Measurements from ENCODE around the gene PRELID2. TPM values are rescaled to one million over a fixed set of nuclear protein-coding genes. Genes with fewer than 3 reads are reported as not detected.

The PRELID2 gene
- total RNA-seq, 1 experiment from 2014 or later, result 4.1 TPM

- no peaks in the 10 kb centered on the region for H3K36me3 ChIP-seq (replicated peaks; ENCODE audit: control insufficient read depth, insufficient read depth, low read length)
- no peak for DNase-seq
- H3K4me3 ChIP-seq (ENCODE audit: insufficient read depth, low read depth, low read length), result no peak overlapping the region
- no peaks in the 10 kb centered on the region for H3K27me3 ChIP-seq (ENCODE audit: control insufficient read depth, insufficient read depth, low read length)
Observed at GRCh38 chr5:145712245-145712644, 122.9 kb downstream of the PRELID2 start.

DNA sequence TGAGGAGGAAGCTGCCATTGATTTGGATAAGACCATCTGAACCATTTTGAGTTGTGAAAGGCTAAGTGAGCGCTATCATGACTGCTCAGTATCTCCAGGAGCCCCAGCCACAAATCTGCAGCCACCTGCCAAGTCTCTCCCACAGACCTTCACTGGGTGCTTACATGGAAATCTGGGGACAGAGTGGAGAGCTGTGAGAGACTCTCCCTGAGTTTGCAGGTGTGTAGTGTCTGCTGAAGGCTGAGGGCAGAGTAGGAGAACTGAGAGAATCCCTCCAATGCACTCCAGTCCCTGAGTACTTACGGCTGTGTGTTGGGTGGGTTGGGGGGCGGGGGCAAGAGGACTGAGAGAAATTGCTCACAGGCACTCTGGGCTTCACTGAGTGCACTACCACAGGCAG lies 123.7 kb downstream of the PRELID2 start:
- H3K4me3 ChIP-seq (ENCODE audit: insufficient read depth, low read depth, low read length), result no peak overlapping the region
- H3K27me3 ChIP-seq (ENCODE audit: control insufficient read depth, insufficient read depth, low read length), result no peaks in the 10 kb centered on the region
- H3K36me3 ChIP-seq (replicated peaks; ENCODE audit: control insufficient read depth, insufficient read depth, low read length), result no peaks in the 10 kb centered on the region
- no peak for DNase-seq

Other genes with a start within 250 kb of the PRELID2 start
- gene GRXCR2, start 37.7 kb upstream of the PRELID2 start, total RNA-seq (2014; rRNA removed; shearing (Covaris generic)), result not detected in 2 replicates
- 0.89 and 1.7 TPM in 2 replicates for gene SH3RF2, start 101.2 kb upstream of the PRELID2 start, total RNA-seq (2014; rRNA removed; shearing (Covaris generic))